H1 (cell line): Measurements from ENCODE around the gene CSF2RB.

Experiments
- BRCA1 ChIP-seq: IDR thresholded peaks from 2 replicates; pipeline ENCODE4 v1.6.1; 2012; ENCODE audit warnings: low read depth, low read length, improper control_type of control experiment
- CTCF ChIP-seq, 3 experiments: IDR thresholded peaks; 1 replicate in 2 of 3; 2 replicates in 1 of 3; pipeline versions ENCODE4 v1.5.1 to v1.6.1; 2011; ENCODE audit warnings: low read length in 3 of 3, mild to moderate bottlenecking in 3 of 3, inconsistent platforms in 2 of 3, low read depth in 1 of 3, moderate library complexity in 1 of 3; ENCODE audit not compliant: insufficient read depth in 1 of 3; ENCODE audit errors: control extremely low read depth in 1 of 3
- E2F6 ChIP-seq: IDR thresholded peaks from 2 replicates; pipeline ENCODE4 v1.6.1; 2012; ENCODE audit warnings: inconsistent platforms
- EZH2 ChIP-seq: fragments of 200-600 bp; sonication (generic); IDR thresholded peaks from 2 replicates; pipeline ENCODE4 v1.7.1; 2012; ENCODE audit warnings: low read depth, mild to moderate bottlenecking, moderate library complexity, low read length, inconsistent platforms; ENCODE audit not compliant: severe bottlenecking
- FOSL1 ChIP-seq: IDR thresholded peaks from 2 replicates; pipeline ENCODE4 v1.6.1; 2011; ENCODE audit warnings: mild to moderate bottlenecking, low read depth, low read length, moderate library complexity; ENCODE audit not compliant: insufficient read depth
- GTF2F1 ChIP-seq: IDR thresholded peaks from 2 replicates; pipeline ENCODE4 v1.6.1; 2012; ENCODE audit warnings: low read depth, low read length, improper control_type of control experiment, borderline replicate concordance
- KDM1A ChIP-seq: fragments of 200-600, 300-600 bp; sonication (generic); IDR thresholded peaks from 2 replicates; pipeline ENCODE4 v1.7.1; 2016; ENCODE audit warnings: mild to moderate bottlenecking, low read length, borderline replicate concordance
- MAFK ChIP-seq: IDR thresholded peaks from 2 replicates; pipeline ENCODE4 v1.6.1; 2012; ENCODE audit warnings: low read depth, mild to moderate bottlenecking, improper control_type of control experiment, low read length
- POLR2AphosphoS5 ChIP-seq: IDR thresholded peaks from 2 replicates; pipeline ENCODE4 v1.6.1; 2011; ENCODE audit warnings: low read depth, low read length
- YY1 ChIP-seq: IDR thresholded peaks from 2 replicates; pipeline ENCODE4 v1.6.1; 2011; ENCODE audit warnings: low read depth, mild to moderate bottlenecking, low read length

GRCh38 chr22:36981247-36981775, 67.9 kb downstream of the CSF2RB start:
- TF ChIP-seq YY1 (no peak), EZH2 (no peak), CTCF (IDR thresholded peaks at IDR 0.05; ENCODE audit: control extremely low read depth in 1 of 3, insufficient read depth in 1 of 3, low read depth in 1 of 3, low read length in 3 of 3) (no peak), POLR2AphosphoS5 (no peak), MAFK (no peak), FOSL1 (no peak), KDM1A (no peak), BRCA1 (no peak), GTF2F1 (no peak), E2F6 (no peak)
